ENCODE data around the gene HSPB2. TPM values are rescaled to one million over a fixed set of nuclear protein-coding genes. Genes with fewer than 3 reads are reported as not detected.

The HSPB2 gene
- total and polyA plus RNA-seq, 12 donors, result 18.9 to 136 (median 32.6) TPM

DNA sequence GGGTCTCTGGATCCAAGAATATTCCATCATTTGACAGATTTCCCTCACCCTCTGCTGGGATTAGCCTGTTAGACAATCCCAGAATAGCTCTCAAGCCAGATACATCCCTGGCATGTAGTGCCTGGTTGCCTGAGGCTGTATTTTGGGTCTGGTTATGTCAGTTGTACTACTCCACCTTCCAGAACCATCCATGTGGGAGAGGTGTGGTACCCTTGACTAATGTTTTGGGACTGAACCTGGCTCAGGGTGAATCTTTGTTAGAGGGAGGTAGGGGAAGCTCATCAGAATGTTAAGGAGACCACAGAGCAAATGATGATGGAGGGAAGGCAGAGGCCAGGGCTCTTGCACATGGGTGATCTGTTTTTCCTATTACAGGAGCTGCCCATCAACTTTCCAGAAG is 11.4 kb downstream of the HSPB2 start:
- TF ChIP-seq, protein P1, sequence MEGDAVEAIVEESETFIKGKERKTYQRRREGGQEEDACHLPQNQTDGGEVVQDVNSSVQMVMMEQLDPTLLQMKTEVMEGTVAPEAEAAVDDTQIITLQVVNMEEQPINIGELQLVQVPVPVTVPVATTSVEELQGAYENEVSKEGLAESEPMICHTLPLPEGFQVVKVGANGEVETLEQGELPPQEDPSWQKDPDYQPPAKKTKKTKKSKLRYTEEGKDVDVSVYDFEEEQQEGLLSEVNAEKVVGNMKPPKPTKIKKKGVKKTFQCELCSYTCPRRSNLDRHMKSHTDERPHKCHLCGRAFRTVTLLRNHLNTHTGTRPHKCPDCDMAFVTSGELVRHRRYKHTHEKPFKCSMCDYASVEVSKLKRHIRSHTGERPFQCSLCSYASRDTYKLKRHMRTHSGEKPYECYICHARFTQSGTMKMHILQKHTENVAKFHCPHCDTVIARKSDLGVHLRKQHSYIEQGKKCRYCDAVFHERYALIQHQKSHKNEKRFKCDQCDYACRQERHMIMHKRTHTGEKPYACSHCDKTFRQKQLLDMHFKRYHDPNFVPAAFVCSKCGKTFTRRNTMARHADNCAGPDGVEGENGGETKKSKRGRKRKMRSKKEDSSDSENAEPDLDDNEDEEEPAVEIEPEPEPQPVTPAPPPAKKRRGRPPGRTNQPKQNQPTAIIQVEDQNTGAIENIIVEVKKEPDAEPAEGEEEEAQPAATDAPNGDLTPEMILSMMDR (IDR thresholded peaks at IDR 0.05), result no peak
- Histone ChIP-seq H3K4me1 (peaks cover 5 to 58% (median 41%) of the 10 kb centered on the region in 9 donors), H3K4me3 (peak overlapping the region in 3 of 10 donors; percentile 31 to 43 (median 34)), H3K27me3 (no peaks in the 10 kb centered on the region), H3K36me3 (no peaks in the 10 kb centered on the region), H3K9me3 (no peaks in the 10 kb centered on the region), H3K27ac (peak overlapping the region; percentile 70 to 95 (median 91))
- intact Hi-C loops (cut with DNase I), result loop anchor here in 4 of 10 donors (5.0 to 10.0 kb wide), 3 partner anchors 47 to 161 kb away; partner anchors contain the start of genes CFAP68 (in 3 of the 4), FDXACB1 (in 3 of the 4), ALG9 (in 2 of the 4) and SDHD (in 1 of the 4)
- peak in 1 of 8 donors; percentile 27 for ATAC-seq
- no peak for DNase-seq

DNA sequence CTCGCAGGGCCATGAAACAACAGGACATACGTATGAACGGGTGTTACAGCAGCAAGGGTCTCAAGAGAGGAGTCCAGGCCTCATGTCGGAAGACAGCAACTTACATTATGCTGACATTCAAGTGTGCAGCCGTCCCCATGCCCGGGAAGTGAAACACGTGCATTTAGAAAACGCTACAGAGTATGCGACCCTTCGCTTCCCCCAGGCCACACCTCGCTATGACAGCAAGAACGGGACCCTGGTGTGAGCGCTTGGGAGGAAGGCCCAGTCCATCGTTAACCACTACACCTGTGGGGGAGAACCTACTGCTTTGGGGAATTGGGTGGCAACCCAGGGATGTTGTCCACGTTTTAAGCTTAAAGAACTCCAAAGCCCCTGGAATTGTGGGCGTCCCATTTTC is 13.4 kb downstream of the HSPB2 start:
- TF ChIP-seq, protein P1 (IDR thresholded peaks at IDR 0.05), result no peak
- Histone ChIP-seq H3K4me3 (peak overlapping the region in 5 of 10 donors; percentile 22 to 58 (median 52)), H3K27ac (peak overlapping the region in 9 of 10 donors; percentile 71 to 94 (median 86)), H3K4me1 (peaks cover 5 to 56% (median 40%) of the 10 kb centered on the region in 9 donors), H3K9me3 (no peaks in the 10 kb centered on the region), H3K36me3 (no peaks in the 10 kb centered on the region), H3K27me3 (no peaks in the 10 kb centered on the region)
- no peak for DNase-seq
- WGBS, 2 donors, result 92 to 93% methylated on average over 16 of the region's 16 CpGs
- ATAC-seq, result no peak
- intact Hi-C loops (cut with DNase I), result loop anchor here in 7 of 10 donors (2.0 to 10.0 kb wide), 5 partner anchors 44 to 161 kb away; partner anchors contain the start of genes CFAP68 (in 4 of the 7), FDXACB1 (in 4 of the 7), SDHD (in 3 of the 7) and TIMM8B (in 3 of the 7)

DNA sequence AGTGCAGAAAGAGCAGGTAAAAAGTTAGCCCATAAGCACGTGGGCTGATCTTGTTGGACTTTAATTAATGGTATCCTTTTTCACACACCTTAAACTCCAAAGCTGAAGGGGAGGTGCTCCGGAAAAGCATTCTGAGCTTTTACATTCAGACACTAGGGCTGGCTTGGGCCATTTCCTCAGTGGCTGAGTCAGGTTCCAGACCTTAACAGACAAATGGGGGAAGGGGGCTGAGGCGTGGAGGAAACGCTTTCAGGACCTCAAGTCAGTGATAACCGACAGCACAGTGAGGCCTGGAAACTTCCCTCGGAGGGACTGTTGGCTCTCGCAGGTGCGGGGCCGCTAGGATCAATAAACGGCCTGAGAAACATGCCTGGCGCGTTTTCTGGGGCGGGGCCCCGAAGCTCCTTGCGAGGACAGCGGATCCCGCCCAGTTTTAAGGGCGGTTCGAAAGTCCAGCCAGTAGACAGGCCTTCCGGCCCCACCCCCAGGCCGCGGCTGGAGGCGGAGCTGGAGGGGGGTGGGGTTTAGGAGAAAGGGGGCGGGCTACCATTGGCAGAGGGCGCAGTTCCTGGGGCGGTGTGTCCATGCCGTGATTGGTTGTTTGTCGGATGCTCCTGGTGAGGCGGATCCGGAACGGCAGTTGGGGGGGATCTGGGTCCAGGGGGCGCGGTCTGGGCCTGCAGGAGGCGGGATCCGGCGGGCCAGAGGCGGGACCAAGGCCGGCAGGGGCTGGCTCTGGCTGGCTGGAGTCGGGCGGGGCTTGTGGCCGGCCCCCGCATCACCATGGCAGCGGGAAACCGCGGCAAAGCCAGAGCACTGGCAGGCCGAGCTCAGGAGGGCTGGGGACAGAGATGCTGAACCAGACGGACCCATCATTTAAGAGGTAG is 14.2 kb downstream of the HSPB2 start:
- TF ChIP-seq, protein P1 (IDR thresholded peaks at IDR 0.05), result peak in 1 of 9 donors; percentile 5
- Histone ChIP-seq H3K27ac (peak overlapping the region; percentile 39 to 94 (median 86)), H3K9me3 (no peaks in the 10 kb centered on the region), H3K27me3 (no peaks in the 10 kb centered on the region), H3K4me3 (peak overlapping the region in 9 of 10 donors; percentile 22 to 58 (median 52)), H3K36me3 (no peaks in the 10 kb centered on the region), H3K4me1 (peaks cover 5 to 54% (median 40%) of the 10 kb centered on the region in 9 donors)
- intact Hi-C loops (cut with DNase I), result loop anchor here in 7 of 10 donors (1.0 to 10.0 kb wide), 6 partner anchors 44 to 161 kb away; partner anchors contain the start of genes CFAP68 (in 6 of the 7), FDXACB1 (in 6 of the 7), SDHD (in 3 of the 7) and TIMM8B (in 3 of the 7)
- 0 to 1% methylated on average over 45 to 47 of the region's 47 CpGs for WGBS, 2 donors
- ATAC-seq (peak; percentile 95 to 97 (median 96)), DNase-seq (peak; percentile 96 to 97)

DNA sequence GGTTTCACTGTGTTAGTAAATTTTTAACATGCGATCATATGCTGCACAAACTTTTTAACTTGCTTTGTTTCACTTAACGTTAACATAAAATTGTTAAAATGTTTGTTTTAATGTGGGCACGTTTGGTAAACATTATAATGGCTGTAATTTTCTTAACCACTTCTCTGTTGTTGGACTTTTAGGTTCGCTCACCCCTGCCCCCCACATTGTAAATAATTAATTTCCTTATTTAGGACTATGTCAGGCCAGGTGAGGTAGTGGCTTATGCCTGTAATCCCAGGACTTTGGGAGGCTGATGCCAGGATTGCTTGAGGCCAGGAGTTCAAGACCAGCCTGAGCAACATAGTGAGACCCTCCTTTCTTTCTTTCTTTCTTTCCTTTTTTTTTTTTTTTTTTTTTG is 17.9 kb downstream of the HSPB2 start:
- Histone ChIP-seq H3K27me3 (no peaks in the 10 kb centered on the region), H3K36me3 (no peaks in the 10 kb centered on the region), H3K4me3 (no peak overlapping the region), H3K9me3 (no peaks in the 10 kb centered on the region), H3K27ac (no peak overlapping the region), H3K4me1 (peaks cover 0 to 37% (median 23%) of the 10 kb centered on the region in 9 donors)
- TF ChIP-seq, protein P1 (IDR thresholded peaks at IDR 0.05), result no peak
- no peak for DNase-seq
- 84 to 86% methylated on average over 4 of the region's 4 CpGs for WGBS, 2 donors
- no peak for ATAC-seq
- intact Hi-C loops (cut with DNase I), result loop anchor here in 7 of 10 donors (5.0 to 10.0 kb wide), 5 partner anchors 47 to 154 kb away; partner anchors contain the start of genes SDHD (in 2 of the 7) and TIMM8B (in 2 of the 7)

All from heart right ventricle (tissue), 16 donors.